Measurements from ENCODE around the gene RAB8A.

The RAB8A gene

GRCh38 chr19:16159655-16160054 is 48.0 kb downstream of the RAB8A start:
- no peaks in the 10 kb centered on the region for H3K4me1 ChIP-seq
- H3K4me3 ChIP-seq = no peak overlapping the region
- TF ChIP-seq, protein P1, sequence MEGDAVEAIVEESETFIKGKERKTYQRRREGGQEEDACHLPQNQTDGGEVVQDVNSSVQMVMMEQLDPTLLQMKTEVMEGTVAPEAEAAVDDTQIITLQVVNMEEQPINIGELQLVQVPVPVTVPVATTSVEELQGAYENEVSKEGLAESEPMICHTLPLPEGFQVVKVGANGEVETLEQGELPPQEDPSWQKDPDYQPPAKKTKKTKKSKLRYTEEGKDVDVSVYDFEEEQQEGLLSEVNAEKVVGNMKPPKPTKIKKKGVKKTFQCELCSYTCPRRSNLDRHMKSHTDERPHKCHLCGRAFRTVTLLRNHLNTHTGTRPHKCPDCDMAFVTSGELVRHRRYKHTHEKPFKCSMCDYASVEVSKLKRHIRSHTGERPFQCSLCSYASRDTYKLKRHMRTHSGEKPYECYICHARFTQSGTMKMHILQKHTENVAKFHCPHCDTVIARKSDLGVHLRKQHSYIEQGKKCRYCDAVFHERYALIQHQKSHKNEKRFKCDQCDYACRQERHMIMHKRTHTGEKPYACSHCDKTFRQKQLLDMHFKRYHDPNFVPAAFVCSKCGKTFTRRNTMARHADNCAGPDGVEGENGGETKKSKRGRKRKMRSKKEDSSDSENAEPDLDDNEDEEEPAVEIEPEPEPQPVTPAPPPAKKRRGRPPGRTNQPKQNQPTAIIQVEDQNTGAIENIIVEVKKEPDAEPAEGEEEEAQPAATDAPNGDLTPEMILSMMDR (IDR thresholded peaks at IDR 0.05) = no peak
- H3K27me3 ChIP-seq = peaks cover 0 to 22% of the 10 kb centered on the region in 2 donors
- no peaks in the 10 kb centered on the region for H3K36me3 ChIP-seq
- DNase-seq = no peak
- H3K27ac ChIP-seq = no peak overlapping the region
- H3K9me3 ChIP-seq = no peaks in the 10 kb centered on the region
- intact Hi-C loops (cut with DNase I; ENCODE audit: low total_unique reads) = no loop called here

- peaks cover 0 to 22% of the 10 kb centered on the region in 2 donors for H3K27me3 ChIP-seq
- TF ChIP-seq, protein P1 (IDR thresholded peaks at IDR 0.05) = no peak
- no peaks in the 10 kb centered on the region for H3K36me3 ChIP-seq
- H3K4me3 ChIP-seq = no peak overlapping the region
- H3K4me1 ChIP-seq = no peaks in the 10 kb centered on the region
- DNase-seq = no peak
- intact Hi-C loops (cut with DNase I; ENCODE audit: low total_unique reads) = no loop called here
- no peak overlapping the region for H3K27ac ChIP-seq
- no peaks in the 10 kb centered on the region for H3K9me3 ChIP-seq
Measured at GRCh38 chr19:16160445-16160942, 48.8 kb downstream of the RAB8A start.

- Histone ChIP-seq H3K36me3 (no peaks in the 10 kb centered on the region), H3K4me3 (no peak overlapping the region), H3K4me1 (no peaks in the 10 kb centered on the region), H3K9me3 (no peaks in the 10 kb centered on the region), H3K27ac (no peak overlapping the region), H3K27me3 (peaks cover 0 to 20% of the 10 kb centered on the region in 2 donors)
- no peak for DNase-seq
- TF ChIP-seq, protein P1 (IDR thresholded peaks at IDR 0.05) = no peak
- intact Hi-C loops (cut with DNase I; ENCODE audit: low total_unique reads) = no loop called here
Measured at GRCh38 chr19:16160943-16161560, 49.4 kb downstream of the RAB8A start.

DNA sequence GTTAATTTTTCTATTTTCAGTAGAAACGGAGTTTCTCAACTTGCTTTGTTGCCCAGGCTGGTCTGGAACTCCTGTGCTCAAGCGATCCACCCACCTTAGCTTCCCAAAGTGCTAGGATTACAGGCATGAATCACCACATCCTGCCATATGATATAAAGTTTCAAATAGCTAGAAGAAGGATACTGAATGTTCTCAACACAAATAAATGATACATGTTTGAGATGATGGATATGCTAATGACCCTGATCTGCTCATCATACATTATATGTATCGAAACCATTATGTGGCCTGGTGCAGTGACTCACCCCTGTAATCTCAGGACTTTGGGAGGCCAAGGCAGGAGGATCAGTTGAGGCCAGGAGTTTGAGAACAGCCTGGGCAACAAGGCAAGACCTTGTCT is 50.2 kb downstream of the RAB8A start:
- no peak overlapping the region for H3K4me3 ChIP-seq
- intact Hi-C loops (cut with DNase I; ENCODE audit: low total_unique reads) = no loop called here
- no peak for DNase-seq
- TF ChIP-seq, protein P1 (IDR thresholded peaks at IDR 0.05) = no peak
- no peaks in the 10 kb centered on the region for H3K9me3 ChIP-seq
- H3K36me3 ChIP-seq = no peaks in the 10 kb centered on the region
- H3K4me1 ChIP-seq = no peaks in the 10 kb centered on the region
- H3K27ac ChIP-seq = no peak overlapping the region
- peaks cover 0 to 17% of the 10 kb centered on the region in 2 donors for H3K27me3 ChIP-seq

GRCh38 chr19:16164222-16164890 is 52.7 kb downstream of the RAB8A start:
- TF ChIP-seq, protein P1 (IDR thresholded peaks at IDR 0.05) = no peak
- intact Hi-C loops (cut with DNase I; ENCODE audit: low total_unique reads) = no loop called here
- DNase-seq = no peak
- Histone ChIP-seq H3K36me3 (no peaks in the 10 kb centered on the region), H3K4me3 (no peak overlapping the region), H3K9me3 (no peaks in the 10 kb centered on the region), H3K27ac (no peak overlapping the region), H3K27me3 (peaks cover 0 to 9% of the 10 kb centered on the region in 2 donors), H3K4me1 (no peaks in the 10 kb centered on the region)
